NCI-H748 (cell line): Measurements from ENCODE around the gene WAS.
"Not testable (repeated sequence)": the region's sequence is repeated elsewhere in the genome, so short reads cannot be mapped to it uniquely, and the experiment has no call there.

ENCODE experiments used
- DNase-seq: peaks from one replicate; lab custom pipeline; 2025; ENCODE audit not compliant: unreplicated experiment; lab: John Stamatoyannopoulos, UW

Gene WAS

DNA sequence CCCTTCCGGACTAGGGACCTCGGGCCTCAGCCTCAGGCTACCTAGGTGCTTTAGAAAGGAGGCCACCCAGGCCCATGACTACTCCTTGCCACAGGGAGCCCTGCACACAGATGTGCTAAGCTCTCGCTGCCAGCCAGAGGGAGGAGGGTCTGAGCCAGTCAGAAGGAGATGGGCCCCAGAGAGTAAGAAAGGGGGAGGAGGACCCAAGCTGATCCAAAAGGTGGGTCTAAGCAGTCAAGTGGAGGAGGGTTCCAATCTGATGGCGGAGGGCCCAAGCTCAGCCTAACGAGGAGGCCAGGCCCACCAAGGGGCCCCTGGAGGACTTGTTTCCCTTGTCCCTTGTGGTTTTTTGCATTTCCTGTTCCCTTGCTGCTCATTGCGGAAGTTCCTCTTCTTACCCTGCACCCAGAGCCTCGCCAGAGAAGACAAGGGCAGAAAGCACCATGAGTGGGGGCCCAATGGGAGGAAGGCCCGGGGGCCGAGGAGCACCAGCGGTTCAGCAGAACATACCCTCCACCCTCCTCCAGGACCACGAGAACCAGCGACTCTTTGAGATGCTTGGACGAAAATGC lies at the start of gene WAS:
TSS of gene WAS (plus strand) at position 389 of the 572 bp plus-strand sequence. CDS start at position 444, 55 bp downstream.
- no peak for DNase-seq

DNA sequence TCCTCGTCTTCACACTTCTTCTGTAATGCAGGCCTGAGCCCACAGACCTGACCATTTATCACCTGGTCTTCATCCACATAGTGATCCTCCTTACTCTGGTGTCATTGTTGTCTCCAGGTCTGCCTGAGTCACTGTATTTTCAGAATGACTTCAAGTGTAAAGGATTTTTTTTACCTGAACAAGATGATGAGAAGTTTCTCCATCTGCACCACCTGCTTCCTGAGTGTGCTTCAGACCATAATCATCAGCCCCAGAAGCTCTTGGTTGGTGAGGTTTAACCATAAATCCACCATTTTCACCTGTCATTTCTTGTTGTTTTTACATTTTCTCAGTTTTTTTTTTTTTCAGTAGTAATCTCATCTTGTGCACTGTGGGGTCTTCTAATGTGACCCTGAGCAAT lies 47.3 kb upstream of the WAS start:
- DNase-seq, result no peak

DNA sequence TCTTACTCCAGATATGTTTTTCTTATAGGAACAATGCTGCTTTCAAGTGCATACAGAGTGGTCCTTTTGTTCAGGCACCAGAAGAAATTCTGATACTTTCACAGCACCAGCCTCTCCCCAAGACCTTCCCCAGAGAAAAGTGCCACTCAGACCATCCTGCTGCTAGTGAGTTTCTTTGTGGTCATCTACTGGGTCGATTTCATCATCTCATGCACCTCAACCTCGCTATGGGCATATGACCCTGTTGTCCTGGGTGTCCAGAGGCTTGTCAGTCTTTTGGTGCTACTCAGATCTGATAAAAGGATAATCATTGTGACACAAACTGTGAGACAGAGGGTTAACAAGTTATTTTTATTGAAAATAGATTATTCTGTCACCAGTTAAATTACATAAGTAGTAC lies 46.8 kb upstream of the WAS start:
- no peak for DNase-seq

DNA sequence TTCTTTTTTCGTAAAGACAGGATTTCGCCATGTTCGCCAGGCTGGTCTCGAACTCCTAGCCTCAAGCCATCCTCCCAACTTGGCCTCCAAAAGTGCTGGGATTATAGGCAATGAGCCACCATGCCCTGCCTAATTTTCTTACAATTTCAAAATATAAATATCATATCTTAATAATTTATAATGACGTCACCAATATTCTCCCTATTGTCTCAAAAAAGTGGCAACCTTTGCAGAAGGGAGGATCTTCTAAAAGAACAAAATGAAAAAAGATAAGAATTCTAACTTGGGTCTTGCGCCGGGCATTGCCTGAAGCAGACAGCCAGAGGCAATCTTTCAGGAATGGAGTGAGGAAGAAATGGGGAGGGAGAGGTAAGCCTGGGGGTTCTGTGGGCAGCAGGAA lies 37.9 kb upstream of the WAS start:
- no peak for DNase-seq

DNA sequence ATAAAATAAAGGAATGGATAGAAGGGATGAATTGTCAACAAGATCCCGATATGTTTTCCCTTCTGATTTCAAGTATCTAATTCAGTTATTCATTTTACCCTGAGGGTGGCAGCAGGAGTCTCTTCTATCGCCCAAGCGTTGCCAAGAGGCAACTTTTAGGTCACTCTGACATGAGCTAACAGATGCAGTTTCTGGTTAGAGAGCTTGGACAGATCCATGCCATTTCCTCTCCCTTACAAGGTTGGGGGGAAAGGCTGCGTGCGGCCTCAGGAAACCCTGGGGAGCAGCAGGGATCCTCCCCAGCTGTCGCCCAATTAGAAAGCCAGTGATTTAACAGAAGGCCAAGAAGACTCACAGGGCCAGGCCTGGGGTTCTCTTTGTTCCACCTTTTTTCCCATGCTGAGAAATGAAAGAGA lies 35.3 kb upstream of the WAS start:
- DNase-seq, result peak; percentile 53

DNA sequence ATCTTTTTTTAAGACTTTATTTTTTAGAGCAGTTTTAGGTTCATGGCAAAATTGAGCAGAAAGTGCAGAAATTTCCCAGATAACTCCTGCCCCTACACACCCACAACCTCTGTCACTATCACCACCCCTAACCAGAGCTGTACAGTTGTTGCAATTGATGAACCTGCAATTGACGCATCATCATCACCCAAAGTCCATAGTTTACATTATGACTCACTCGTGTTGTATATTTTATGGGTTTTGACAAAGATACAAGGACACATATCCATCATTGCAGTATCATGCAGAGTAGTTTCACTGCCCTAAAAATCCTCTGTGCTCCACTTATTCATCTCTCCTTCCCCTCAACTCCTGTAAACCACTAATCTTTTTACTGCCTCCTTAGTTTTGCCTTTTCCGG lies 34.5 kb upstream of the WAS start:
- no peak for DNase-seq

DNA sequence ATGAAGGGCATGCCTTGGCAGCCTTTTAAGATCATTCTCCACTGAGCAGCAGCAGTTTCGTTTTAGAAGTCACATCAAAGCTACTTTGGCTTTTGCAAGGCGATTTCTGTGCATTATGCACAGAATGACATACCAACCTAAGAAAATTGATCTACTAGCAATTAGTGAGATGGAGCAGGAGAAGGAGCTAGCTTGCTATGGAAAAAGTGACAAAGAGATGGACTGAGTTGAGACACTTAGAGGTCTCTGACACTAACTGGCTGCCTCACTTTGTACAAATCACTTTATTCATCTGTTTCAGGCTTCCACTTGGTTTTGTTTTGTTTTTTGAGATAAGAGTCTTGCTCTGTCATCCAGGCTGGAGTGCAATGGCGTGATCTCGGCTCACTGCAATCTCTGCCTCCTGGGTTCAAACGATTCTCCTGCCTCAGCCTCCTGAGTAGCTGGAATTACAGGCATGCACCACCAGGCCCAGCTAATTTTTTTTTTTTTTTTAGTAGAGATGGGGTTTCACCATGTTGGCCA lies 31.5 kb upstream of the WAS start:
- DNase-seq, result not testable (repeated sequence)

DNA sequence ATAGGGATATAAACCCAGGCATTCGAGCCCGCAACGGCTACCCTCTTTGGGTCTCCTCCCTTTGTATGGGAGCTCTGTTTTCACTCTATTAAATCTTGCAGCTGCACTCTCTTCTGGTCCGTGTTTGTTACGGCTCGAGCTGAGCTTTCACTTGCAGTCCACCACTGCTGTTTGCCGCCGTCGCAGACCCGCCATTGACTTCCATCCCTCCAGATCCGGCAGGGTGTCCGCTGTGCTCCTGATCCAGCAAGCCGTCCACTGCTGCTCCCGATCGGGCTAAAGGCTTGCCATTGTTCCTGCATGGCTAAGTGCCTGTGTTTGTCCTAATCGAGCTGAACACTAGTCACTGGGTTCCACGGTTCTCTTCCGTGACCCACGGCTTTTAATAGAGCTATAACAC lies 28.9 kb upstream of the WAS start:
- peak; percentile 32 for DNase-seq

DNA sequence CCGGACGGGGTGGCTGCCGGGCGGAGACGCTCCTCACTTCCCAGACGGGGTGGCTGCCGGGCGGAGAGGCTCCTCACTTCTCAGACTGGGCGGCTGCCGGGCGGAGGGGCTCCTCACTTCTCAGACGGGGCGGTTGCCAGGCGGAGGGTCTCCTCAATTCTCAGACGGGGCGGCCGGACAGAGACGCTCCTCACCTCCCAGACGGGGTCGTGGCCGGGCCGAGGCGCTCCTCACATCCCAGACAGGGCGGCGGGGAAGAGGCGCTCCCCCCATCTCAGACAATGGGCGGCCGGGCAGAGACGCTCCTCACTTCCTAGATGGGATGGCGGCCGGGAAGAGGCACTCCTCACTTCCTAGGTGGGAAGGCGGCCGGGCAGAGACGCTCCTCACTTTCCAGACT lies 23.9 kb upstream of the WAS start:
- not testable (repeated sequence) for DNase-seq

DNA sequence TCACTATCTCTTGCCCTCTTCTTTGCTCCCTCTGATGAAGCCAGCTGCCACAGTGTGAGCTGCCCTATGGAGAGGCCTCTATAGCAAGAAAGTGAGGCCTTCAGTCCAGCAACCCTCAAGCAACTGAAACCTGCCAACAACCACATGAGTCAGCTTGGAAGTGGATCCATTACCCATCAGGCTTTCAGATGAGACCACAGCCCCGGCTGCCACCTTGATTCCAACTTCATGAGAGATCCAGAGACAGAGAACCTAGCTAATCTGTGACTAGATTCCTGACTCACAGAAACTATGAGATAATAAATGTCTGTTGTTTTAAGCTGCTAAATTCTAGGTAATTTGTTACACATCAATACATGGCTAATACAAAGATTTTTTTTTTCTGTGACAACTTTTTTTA lies 20.4 kb upstream of the WAS start:
- DNase-seq, result no peak

DNA sequence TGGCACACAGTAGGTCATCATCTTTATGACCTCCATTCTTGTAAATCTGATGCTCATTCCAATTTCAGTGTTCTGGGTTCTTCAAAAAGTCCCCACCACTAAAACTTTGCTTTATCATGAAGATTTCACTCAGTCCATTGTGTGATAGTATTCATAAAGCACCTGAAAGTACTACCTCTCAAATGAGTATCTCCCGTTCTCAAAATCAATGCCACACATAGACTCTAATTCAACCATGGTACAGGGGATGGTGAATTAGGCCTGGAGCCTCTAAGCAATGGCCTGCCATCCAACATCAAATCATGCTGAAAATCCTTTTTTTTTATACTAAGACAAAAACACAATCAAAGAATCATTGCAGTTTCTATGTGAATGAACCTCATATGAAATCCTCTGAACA lies 19.4 kb upstream of the WAS start:
- no peak for DNase-seq

DNA sequence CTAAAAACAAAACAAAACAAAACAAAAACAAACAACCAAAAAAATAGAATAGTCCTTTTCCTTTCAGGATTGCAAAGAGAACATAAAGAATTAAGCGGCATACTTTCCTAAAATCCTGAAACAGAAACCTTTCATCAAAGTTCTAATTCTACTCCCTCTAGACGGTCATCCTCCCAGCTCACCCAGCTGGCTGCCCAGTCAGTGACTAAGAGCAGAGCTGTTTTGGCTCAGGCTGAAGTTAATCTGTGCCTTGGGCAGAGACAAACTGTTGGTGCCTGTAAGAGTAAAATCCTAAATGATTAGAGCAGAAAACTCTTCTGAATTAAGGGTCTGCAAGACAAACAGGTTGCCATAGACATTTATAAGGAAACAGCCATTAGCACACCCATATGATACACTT lies 17.6 kb upstream of the WAS start:
- DNase-seq, result no peak

DNA sequence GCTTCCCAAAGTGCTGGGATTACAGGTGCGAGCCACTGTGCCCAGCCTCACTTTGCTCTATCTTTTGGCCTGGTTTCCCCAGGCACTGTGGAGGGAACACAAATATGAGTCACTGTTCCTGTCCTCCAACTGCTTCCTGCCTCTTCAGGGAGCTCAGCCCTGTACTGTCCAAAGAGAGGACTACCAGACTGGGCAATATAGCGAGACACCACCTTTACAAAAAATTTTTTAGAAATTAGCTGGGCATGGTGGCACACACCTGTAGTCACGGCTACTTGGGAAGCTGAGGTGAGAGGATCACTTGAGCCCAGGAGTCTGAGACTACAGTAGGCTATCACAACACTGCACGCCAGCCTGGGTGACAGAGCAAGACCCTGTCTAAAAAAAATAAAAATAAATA lies 16.9 kb upstream of the WAS start:
- DNase-seq, result no peak

DNA sequence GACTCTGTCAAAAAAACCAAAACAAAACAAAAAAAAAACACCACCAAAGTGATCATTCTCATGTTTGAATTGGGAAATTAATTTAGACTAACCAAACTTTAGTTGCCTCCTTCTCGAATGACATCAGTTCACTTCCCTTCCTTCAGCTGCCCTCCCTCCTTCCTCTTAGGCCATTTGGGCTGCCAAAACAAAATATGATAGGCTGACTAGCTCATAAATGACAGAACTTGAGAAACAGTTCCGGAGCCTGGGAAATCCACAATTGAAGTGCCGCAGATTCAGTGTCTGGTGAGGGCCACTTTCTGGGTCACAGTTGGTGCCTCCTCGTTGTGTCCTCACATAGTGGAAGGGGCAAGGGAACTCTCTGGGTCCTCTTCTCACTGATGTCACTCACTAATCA lies 16.1 kb upstream of the WAS start:
- no peak for DNase-seq

DNA sequence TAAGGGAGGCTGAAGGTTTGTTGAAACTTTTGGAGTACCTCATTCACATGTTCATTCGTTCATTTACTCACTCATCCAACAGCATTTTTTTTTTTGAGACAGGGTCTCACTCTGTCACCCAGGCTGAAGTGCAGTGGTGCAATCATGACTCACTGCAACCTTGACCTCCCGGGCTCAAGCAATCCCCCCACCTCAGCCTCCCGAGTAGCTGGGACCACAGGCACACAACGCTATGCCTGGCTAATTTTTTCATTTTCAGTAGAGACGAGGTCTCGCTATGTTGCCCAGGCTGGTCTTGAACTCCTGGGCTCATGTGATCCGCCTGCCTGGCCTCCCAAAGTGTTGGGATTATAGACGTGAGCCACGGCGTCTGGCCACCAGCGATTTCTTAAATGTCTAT lies 15.4 kb upstream of the WAS start:
- DNase-seq, result not testable (repeated sequence)

DNA sequence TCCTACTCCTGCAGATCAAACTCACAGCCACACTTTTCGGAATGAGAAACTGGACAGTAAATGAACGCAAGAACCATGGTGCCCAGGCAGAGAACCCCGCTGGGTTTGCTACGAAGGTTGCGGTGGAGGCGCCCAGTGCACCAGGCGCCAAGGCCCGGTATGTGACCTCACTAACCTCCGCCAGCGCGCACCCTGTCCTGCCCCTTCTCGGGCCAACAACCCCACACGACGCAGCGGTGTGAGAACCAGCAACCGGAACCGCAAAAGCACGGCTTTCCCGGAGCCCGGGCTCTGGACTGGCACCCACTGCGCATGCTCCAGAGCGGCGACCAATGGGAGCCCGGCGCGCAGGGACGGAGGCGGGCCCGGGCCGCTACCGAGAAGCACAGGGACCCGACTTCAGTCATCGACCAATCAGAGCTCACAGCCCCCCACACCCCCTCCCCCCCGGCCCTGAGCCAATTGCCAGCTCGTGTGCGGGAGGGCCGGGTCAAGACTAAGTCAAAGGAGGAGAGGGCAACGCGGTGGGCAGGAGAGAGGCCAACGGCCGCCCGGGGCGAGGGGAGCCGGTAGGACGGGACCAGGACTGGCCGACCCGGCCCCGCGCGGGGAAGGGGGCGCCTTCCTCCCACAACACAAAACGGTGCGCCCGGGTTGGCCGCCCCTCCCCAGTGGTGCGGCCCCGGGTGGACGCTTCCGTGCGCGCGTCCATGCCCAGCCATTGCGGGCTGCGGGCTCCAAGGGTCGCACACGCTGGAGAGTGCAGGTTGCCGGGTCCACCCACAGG lies 7.3 kb upstream of the WAS start:
- DNase-seq, result peak; percentile 91

DNA sequence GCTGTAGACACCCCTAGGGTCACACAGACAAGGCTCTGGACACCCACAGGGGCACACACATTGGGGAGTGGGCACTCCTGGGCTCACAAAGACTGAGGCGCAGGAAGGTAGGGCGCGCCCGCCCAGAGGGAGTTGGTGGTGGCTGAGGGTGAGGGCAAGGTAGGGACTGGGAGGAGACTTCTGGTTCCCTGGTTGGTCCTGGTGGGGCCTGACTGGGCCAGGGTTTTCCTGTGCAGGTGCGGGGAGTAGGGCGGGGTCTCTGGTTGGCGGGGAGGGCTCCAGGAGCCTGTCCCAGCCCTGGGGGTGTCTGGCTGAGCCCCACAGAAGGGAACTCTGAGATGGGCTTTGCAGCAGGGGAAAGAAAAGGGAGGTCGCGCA lies 6.7 kb upstream of the WAS start:
- peak; percentile 38 for DNase-seq

DNA sequence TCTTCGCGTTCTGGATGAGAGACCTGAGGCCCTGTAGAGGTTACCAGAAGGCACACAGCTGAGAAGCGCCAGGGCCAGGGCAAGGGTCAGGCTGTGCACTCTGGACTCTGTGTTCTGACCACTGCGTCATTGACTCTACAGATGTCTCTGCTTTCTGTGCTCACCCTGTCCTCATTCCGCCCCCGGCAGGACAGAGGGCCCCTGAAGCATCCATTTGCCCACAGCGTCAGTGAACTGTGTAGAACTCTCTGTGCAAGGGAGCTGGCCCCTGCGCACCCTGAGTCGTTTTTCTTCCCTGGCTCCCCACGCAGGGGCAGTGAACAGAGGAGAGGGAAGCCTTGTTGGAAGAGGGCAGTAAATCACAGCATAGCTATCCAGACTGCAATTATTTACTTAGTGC lies 6.1 kb upstream of the WAS start:
- DNase-seq, result no peak

DNA sequence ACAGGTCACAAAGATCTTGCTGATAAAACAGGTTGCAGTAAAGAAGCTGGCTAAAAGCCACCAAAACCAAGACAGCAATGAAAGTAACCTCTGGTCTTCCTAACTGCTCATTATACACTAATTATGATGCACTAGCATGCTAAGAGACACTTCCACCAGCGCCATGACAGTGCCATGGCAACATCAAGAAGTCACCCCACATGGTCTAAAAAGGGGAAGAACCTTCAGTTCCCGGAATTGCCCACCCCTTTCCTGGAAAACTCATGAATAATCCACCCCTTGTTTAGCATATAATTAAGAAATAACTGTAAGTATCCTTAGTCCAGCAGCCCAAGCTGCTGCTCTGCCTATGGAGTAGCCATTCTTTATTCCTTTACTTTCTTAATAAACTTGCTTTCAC lies 3.1 kb upstream of the WAS start:
- peak; percentile 2 for DNase-seq

DNA sequence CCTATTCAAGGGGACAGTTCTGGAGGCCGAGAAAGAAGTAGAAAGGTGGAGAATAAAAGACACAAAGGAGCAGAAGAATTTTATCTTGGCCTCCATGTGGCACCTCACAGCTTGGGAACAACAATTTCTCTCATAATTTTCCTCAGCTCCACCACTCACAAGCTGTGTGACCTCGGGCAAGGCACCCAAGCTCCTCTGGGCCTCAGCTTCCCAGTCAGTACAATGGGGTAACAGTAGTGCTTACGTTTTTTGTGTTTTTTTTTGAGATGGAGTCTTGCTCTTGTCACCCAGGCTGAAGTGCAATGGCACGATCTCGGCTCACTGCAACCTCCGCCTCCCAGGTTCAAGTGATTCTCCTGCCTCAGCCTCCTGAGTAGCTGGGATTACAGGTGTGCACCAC lies 2.7 kb upstream of the WAS start:
- not testable (repeated sequence) for DNase-seq

DNA sequence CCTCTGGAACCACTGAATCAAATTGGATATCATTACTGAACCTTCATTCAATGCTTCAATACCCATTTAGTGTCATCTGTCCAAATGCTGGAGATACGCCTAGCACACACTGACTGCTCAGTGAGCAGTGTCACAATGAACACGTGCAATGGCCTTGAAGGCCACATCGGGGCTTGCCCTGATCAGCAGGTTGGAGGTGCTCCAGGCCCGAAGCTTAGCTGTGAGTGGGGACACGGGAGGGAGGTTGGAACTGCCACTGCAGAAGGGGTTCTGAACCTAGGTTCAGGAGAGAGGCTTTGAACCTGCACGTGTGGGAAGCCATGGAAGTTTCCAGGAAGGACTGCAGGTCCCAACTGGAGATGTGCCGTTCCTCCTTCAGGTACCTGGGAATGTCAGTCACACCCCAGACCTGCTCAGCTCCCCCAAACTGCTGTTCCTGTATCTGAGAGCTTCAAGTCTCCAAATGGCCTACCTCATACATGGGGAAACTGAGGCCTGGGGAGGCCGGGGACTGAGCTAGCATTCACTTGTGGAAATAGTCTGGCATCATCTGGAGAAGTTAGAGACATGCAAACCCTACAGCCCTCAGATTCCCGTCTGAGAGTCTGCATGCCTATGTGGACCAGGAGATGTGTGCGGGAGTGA lies 1.9 kb upstream of the WAS start:
- no peak for DNase-seq

DNA sequence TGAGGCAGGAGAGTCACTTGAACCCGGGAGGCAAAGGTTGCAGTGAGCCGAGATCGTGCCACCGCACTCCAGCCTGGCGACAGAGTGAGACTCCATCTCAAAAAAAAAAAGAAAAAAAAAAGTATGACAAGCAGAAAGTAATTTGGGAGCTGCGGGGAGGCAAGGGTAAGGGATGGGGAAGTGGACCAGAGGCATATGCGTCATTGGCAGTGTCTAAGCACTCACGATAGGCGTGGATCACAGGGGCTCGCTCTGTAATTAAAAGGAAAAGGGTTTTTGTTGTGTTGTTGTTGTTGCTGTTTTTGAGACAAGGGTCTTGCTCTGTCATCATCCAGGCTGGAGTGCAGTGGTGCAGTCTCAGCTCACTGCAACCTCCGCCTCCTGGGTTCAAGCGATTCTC lies 804 bp upstream of the WAS start:
- not testable (repeated sequence) for DNase-seq
